GM21447 (cell line): ENCODE data around the gene IBA57.
"Not testable (repeated sequence)": the region's sequence is repeated elsewhere in the genome, so short reads cannot be mapped to it uniquely, and the experiment has no call there.

Source experiments
- ATAC-seq: cut with Tn5 transposase; IDR thresholded peaks from one replicate; pipeline ENCODE4 v1.9.1; 2021; ENCODE audit not compliant: unreplicated experiment

The IBA57 gene

DNA sequence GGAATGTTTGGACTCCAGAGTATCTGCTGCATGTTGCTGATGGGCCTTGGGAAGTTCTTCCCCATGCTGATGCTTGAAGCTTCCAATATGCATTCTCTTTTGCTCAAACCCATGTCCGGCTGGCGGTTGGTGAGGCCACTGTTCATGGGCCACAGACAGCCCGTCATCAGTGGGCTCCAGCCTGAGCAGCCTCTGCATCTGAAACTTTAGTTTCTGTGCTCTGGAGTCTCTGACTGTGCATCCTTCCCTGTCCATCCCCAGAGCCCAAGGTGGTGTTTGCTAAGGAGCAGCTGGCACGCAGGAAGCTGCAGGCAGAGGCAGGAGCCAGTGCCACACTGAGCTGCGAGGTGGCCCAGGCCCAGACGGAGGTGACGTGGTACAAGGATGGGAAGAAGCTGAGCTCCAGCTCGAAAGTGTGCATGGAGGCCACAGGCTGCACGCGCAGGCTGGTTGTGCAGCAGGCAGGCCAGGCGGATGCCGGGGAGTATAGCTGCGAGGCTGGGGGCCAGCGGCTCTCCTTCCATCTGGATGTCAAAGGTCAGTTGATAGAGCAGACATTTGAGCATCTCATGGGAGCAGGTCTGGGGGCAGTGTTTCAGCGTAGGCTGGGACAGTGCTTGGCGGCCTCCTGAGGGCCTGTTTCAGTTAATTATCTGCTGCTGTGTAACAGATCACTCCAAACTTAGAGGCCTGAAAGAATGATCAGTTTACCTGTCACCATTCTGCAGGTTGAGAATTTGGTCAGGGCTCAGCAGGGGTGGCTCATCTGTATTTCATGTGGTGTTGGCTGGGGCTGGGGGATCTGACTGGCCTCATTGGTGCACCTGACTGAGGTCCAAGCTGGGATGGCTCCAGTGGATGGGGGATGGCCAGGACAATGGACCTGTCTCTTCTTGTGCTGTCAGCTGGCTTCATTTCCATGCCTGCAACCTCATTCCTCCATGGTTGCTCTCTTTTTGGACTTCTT lies 58.9 kb downstream of the IBA57 start:
- ATAC-seq, result no peak

DNA sequence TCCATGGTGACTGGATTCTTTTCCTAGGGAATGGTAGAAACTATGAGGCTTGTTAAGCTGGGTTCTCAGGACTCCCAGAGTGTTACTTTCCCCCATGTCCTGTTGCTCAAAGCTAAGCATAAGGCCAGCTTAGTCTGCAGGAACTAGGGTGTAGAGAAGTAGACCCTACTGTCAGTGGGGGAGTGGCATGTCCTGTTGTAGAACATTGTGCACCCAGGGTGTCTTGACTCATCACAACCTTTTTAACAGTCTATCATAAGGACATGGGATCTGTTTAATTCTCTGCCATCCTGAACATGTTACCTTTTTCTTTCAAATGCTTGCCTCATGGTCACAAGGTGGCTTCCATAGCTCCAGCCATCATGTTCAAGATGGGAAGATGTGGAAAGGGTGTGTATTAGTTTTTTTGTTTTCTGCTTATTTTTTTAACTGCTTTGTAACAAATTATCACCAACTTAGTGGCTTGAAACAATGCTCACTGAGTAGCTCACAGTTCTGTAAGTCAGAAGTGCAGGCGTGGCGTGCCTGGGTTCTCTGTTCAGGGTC lies 59.6 kb downstream of the IBA57 start:
- no peak for ATAC-seq

DNA sequence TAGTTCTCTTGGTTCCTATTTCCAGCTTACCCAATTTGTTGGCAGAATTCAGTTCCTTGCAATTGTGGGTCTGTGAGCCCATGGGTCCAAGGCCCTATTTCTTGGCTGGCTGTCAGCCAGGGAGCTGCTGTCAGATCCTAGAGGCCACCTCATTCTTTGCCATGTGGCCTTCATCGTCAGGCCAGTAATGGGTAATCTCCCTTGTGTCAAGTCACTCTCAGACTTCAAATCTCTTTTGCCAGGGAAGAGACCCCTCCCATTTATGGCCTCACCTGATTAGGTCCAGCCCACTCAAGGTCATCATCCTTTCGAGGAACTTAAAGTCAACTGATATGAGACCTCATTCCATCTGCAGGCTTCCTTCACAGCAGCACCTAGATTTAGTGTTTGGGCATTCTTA lies 60.1 kb downstream of the IBA57 start:
- no peak for ATAC-seq

DNA sequence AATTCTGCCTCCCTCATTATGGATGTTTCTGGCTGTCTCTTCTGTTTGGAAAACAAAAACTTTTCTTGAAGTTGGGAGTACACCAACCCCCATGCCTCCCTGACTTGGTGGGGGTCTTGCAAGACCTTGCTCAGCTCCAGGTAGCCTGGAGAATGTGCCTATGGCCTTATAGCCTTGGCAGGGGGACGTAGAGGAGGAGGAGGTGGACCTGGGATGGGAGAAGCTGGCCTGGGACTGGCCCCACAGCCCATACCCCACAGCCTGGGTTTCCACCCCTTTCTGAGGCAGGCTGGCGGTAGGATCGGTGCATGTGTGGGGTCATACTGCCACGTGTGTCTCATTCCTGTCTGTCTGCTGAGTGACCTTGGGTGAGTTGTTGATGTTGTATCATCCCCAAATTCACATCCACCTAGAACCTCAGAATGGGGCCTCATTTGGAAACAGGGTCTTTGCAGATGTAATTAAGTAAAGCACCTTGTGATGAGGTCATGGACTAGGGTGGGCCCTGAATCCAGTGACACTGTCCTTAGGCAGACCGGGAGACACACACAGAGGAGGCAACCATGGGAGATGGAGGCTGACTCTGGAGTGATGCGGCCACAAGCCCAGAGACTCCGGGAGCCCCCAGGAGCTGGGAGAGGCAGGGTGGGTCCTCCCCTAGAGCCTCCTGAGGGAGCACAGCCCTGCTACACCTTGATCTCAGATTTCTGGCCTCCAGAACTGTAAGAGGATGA lies 60.7 kb downstream of the IBA57 start:
- ATAC-seq, result no peak

DNA sequence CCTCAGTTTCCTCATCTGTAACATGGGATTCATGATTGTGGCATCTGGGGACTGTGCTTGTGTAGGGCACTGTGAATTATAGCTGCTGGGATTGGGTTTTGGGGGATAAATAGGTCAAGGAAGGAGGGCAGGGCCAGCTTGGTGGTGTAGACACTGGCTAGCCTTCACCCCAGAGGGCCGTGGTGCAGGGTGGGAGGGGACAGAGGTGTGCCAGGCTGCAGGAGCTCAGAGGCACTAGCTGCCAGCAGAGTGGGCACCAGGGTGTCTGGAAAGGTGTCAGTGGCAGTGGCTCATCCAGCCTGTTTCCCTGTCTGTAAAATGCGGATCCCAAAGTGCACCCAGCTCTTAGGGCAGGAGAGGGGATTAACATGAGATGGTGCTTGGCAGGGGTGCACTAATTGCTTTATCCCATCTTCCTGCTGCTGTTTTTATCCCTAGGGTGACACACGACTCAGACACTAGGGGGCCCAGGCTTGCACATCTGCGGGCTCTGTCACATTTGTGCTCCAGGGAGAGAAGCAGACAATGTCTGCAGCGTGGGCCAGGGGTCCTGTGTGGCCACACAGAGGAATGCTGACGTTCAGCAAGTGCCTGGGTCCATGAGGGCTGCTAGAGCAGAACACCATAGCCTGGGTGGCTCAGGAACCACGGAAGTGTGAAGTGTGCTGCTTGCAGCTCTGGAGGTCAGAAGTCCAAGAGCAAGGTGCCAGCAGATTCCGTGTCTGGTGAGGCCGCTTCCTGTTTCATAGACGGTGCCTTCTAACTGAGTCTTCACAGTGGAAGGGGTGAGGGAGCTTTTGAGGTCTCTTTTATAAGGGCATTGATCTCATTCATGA lies 61.6 kb downstream of the IBA57 start:
- no peak for ATAC-seq

DNA sequence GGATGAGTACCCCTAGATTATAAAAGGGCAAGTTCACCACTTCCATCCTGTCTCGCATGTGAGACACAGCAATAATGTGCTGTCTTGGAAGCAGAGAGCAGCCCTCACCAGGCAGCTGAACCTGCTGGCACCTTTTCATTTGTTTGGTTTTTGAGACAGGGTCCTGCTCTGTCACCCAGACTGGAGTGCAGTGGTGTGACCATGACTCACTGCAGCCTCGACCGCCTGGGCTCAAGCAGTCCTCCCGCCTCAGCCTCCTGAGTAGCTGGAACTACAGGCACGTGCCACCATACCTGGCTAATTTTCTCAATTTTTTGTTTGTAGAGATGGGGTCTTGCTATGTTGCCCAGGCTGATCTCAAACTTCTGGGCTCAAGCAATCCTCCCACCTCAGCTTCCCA lies 62.5 kb downstream of the IBA57 start:
- not testable (repeated sequence) for ATAC-seq

DNA sequence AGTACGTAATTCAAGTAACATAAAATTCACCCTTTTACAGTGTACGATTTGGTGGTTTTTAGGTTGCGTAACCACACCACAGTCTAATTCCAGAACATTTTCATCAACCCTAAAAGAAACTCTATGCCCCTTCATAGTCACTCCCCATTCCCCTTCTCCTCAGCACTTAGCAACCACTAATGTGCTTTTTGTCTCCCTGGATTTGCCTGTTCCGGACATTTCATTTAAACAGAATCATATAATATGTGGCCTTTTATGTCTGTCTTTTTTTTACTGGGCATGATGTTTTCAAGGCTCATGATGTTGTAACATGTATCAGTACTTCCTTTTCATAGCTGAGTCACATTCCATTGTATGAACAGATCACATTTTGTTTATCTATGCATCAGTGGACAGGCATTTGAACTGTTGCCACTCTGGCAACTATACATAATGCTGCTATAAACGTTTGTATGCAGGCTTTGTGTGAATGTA lies 63.0 kb downstream of the IBA57 start:
- ATAC-seq, result no peak

DNA sequence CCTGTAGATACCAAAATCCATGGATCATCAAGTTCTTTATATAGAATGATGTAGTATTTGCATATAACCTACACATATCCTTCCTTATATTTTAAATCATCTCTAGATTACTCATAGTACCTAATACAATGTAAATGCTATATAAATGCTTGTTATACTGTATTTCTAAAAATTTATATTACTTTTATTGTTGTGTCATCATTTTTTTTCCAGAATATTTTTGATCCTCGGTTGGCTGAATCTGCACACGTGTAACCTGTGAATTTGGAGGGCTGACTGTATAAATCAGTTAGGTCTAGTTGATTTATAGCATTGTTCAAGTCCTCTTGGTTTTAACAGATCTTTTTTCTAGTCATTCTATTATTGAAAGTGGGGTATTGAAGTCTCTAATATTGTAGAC lies 65.6 kb downstream of the IBA57 start:
- ATAC-seq, result no peak
